A549 (cell line): ENCODE data around the gene ADM2.

Source experiments
- CBX8 ChIP-seq: fragments of 200-600 bp; sonication (generic); IDR thresholded peaks from 2 replicates; pipeline ENCODE4 v1.6.1; 2016
- POLR2AphosphoS2 ChIP-seq: conservative IDR thresholded peaks from 2 replicates; pipeline ENCODE4 v1.6.1; 2012; ENCODE audit warnings: low read length, improper control_type of control experiment, inconsistent platforms
- RAD21 ChIP-seq, 2 experiments: fragments of >200 bp in 1 of 2; sonication (Bioruptor Twin) in 1 of 2; formaldehyde crosslinking in 1 of 2; IDR thresholded peaks in 1 of 2; conservative IDR thresholded peaks in 1 of 2; 2 replicates in 1 of 2; 3 replicates in 1 of 2; pipeline ENCODE4 v1.6.1; 2012 to 2018; ENCODE audit warnings: inconsistent platforms in 1 of 2
- RARB ChIP-seq: fragments of 250-450 bp; sonication (Bioruptor Pico); IDR thresholded peaks from 2 replicates; pipeline ENCODE4 v1.8.0; 2021; ENCODE audit warnings: mild to moderate bottlenecking, moderate library complexity

DNA sequence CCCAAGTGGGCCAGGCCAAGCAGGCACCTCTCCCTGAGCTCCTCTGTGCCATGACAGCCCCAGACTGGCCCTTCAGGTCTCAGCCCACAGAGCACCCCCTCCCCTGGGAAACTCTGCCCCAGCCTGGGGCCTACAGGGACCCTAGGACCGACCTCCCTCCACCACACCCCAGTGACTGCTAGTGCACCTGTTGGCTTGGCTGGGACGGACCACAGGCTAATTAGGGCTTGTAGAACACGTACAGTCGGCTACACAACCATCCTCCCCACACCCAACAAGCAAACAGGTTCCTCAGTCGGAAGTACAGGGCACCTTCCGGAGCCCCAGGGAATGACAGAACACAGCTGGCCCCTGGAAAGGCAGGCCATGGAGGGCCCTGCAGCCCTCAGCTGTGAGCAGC is 10.9 kb upstream of the ADM2 start:
- TF ChIP-seq RAD21 (conservative IDR thresholded peaks at IDR 0.05 in 1 of 2, IDR thresholded peaks at IDR 0.05 in 1 of 2): no peak
- TF ChIP-seq RARB (CRISPR knock-in tag): no peak
- no peak for TF ChIP-seq CBX8
- no peak for TF ChIP-seq POLR2AphosphoS2
